Measurements from ENCODE around the gene GUCA2A. TPM values are rescaled to one million over a fixed set of nuclear protein-coding genes. Genes with fewer than 3 reads are reported as not detected.

Gene GUCA2A
- total and polyA plus RNA-seq, 5 donors from 2014 or later, result not detected

DNA sequence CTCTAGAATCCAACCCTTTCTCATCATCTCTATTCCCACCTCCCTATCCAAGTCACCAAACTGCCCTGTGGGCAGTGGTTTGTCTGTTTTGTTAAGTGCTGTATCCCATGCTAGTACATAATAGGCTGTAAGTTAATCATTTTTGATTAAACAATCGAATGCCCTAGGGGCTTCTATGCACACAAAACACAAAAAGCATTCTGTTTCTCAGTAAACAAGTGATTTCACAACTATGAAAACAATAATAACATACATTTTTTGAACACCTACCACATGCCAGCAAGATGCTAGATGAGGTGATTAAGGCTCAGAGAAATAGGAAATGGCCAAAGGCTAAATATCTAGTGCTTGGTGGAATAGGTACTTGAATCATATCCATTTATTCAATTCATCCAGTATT, 16.4 kb downstream of the GUCA2A start:
- ATAC-seq (ENCODE audit: low read depth in 2 of 2) (no peak), DNase-seq (no peak)
- H3K4me3 Mint-ChIP-seq, result no peak overlapping the region
- H3K36me3 ChIP-seq (ENCODE audit: control insufficient read depth, insufficient read depth, low read length), result no peaks in the 10 kb centered on the region
- no peaks in the 10 kb centered on the region for H3K36me3 Mint-ChIP-seq
- peaks cover 11% of the 10 kb centered on the region for H3K27me3 Mint-ChIP-seq
- H3K27me3 ChIP-seq (ENCODE audit: control insufficient read depth, insufficient read depth, low read length), result peaks cover 6% of the 10 kb centered on the region
- no peaks in the 10 kb centered on the region for H3K4me1 ChIP-seq (ENCODE audit: control insufficient read depth, insufficient read depth, low read length, poor library complexity, severe bottlenecking)
- H3K4me1 Mint-ChIP-seq, result peaks cover 0 to 5% (median under 1%) of the 10 kb centered on the region in 4 donors
- no peak overlapping the region for H3K27ac ChIP-seq (ENCODE audit: insufficient read depth, low read length, poor library complexity, severe bottlenecking)
- no peak overlapping the region for H3K27ac Mint-ChIP-seq
- H3K9me3 Mint-ChIP-seq, result no peaks in the 10 kb centered on the region
- H3K4me3 ChIP-seq (ENCODE audit: low read depth, low read length), result no peak overlapping the region
- no peaks in the 10 kb centered on the region for H3K9me3 ChIP-seq (ENCODE audit: control insufficient read depth in 2 of 2, low read length in 2 of 2)

- no peak overlapping the region for H3K27ac ChIP-seq (ENCODE audit: insufficient read depth, low read length, poor library complexity, severe bottlenecking)
- ATAC-seq (ENCODE audit: low read depth in 2 of 2) (peak in 1 of 2 donors; percentile 48), DNase-seq (peak; percentile 30 to 67 (median 44))
- H3K9me3 Mint-ChIP-seq, result peaks cover 0 to 3% (median 0%) of the 10 kb centered on the region in 7 donors
- H3K27me3 ChIP-seq (ENCODE audit: control insufficient read depth, insufficient read depth, low read length), result peaks cover 6% of the 10 kb centered on the region
- no peaks in the 10 kb centered on the region for H3K4me1 ChIP-seq (ENCODE audit: control insufficient read depth, insufficient read depth, low read length, poor library complexity, severe bottlenecking)
- H3K27me3 Mint-ChIP-seq, result peaks cover 13% of the 10 kb centered on the region
- H3K9me3 ChIP-seq (ENCODE audit: control insufficient read depth in 2 of 2, low read length in 2 of 2), result no peaks in the 10 kb centered on the region
- no peak overlapping the region for H3K27ac Mint-ChIP-seq
- H3K36me3 ChIP-seq (ENCODE audit: control insufficient read depth, insufficient read depth, low read length), result no peaks in the 10 kb centered on the region
- peaks cover 0 to 6% (median 1%) of the 10 kb centered on the region in 4 donors for H3K4me1 Mint-ChIP-seq
- no peaks in the 10 kb centered on the region for H3K36me3 Mint-ChIP-seq
- H3K4me3 Mint-ChIP-seq, result no peak overlapping the region
- H3K4me3 ChIP-seq (ENCODE audit: low read depth, low read length), result no peak overlapping the region
Measured at GRCh38 chr1:42146626-42147320, 17.8 kb downstream of the GUCA2A start.

- no peaks in the 10 kb centered on the region for H3K4me1 ChIP-seq (ENCODE audit: control insufficient read depth, insufficient read depth, low read length, poor library complexity, severe bottlenecking)
- no peak for DNase-seq
- no peaks in the 10 kb centered on the region for H3K36me3 Mint-ChIP-seq
Measured at GRCh38 chr1:42145764-42146625, 18.6 kb downstream of the GUCA2A start.

DNA sequence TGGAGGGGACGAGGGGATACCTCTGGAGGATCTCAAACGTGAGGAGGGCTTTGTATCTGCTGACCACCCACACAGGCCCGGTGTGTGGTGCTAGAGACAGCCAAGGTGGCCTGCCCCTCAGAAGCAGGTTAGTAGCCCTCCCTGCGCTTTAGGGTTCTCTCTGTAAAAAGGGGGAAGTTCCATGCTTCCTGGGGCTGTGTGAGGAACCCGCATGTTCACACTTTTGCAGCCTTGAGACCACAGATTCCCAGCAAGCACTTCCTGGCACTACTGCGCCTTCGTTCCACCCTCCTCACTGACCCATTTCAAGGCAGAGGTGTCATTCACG, 19.2 kb downstream of the GUCA2A start:
- Histone ChIP-seq H3K4me3 (ENCODE audit: low read depth, low read length) (no peak overlapping the region), H3K27me3 (ENCODE audit: control insufficient read depth, insufficient read depth, low read length) (peaks cover 6% of the 10 kb centered on the region), H3K9me3 (ENCODE audit: control insufficient read depth in 2 of 2, low read length in 2 of 2) (no peaks in the 10 kb centered on the region), H3K4me1 (ENCODE audit: control insufficient read depth, insufficient read depth, low read length, poor library complexity, severe bottlenecking) (no peaks in the 10 kb centered on the region), H3K27ac (ENCODE audit: insufficient read depth, low read length, poor library complexity, severe bottlenecking) (no peak overlapping the region), H3K36me3 (ENCODE audit: control insufficient read depth, insufficient read depth, low read length) (no peaks in the 10 kb centered on the region)
- no peaks in the 10 kb centered on the region for H3K36me3 Mint-ChIP-seq
- H3K9me3 Mint-ChIP-seq, result peaks cover 0 to 3% (median 0%) of the 10 kb centered on the region in 7 donors
- DNase-seq, result no peak
- peaks cover 0 to 6% (median 1%) of the 10 kb centered on the region in 4 donors for H3K4me1 Mint-ChIP-seq
- H3K27ac Mint-ChIP-seq, result no peak overlapping the region
- peaks cover 20% of the 10 kb centered on the region for H3K27me3 Mint-ChIP-seq
- no peak for ATAC-seq (ENCODE audit: low read depth in 2 of 2)
- H3K4me3 Mint-ChIP-seq, result no peak overlapping the region

More at GRCh38 chr1:42145764-42146625, 18.6 kb downstream of the GUCA2A start:
- Histone ChIP-seq H3K27me3 (ENCODE audit: control insufficient read depth, insufficient read depth, low read length) (peaks cover 6% of the 10 kb centered on the region), H3K9me3 (ENCODE audit: control insufficient read depth in 2 of 2, low read length in 2 of 2) (no peaks in the 10 kb centered on the region), H3K4me3 (ENCODE audit: low read depth, low read length) (no peak overlapping the region), H3K36me3 (ENCODE audit: control insufficient read depth, insufficient read depth, low read length) (no peaks in the 10 kb centered on the region), H3K27ac (ENCODE audit: insufficient read depth, low read length, poor library complexity, severe bottlenecking) (no peak overlapping the region)
- Mint-ChIP-seq H3K9me3 (peaks cover 0 to 3% (median 0%) of the 10 kb centered on the region in 7 donors), H3K4me1 (peaks cover 0 to 6% (median 1%) of the 10 kb centered on the region in 4 donors), H3K4me3 (no peak overlapping the region), H3K27ac (no peak overlapping the region), H3K27me3 (peaks cover 17% of the 10 kb centered on the region)
- no peak for ATAC-seq (ENCODE audit: low read depth in 2 of 2)

DNA sequence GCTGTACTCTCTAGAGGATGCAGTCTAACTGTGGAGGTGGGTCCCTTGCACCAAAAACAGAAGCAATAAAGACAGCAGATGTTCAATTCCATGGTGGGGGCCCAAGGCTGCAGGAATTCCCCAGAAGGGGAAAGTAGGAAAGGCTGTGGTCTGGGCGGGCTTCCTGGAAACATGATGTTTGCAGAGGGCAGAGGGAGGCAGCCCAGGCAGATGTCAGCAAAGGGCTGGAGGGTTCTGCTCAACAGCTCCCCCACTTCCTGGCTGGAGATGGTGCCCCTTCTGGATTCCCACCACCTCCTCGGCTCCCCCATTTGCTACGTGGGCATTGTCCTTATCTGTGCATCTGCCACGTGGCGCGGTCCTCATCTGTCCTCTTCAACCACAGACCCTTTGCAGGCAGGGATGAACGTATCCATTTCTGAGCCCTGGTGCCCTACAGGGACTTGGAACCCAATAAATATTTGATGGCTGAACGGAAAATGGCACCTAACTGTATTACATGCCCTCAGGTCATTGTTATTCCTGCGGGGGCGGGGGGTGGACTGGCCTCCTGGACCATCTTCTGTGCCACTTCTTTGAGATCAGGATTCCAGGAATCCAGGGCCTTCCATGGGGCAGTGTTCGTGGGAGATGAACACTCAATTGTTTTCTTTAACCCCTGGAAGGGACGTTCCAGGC, 19.7 kb downstream of the GUCA2A start:
- peaks cover 0 to 3% (median 0%) of the 10 kb centered on the region in 7 donors for H3K9me3 Mint-ChIP-seq

DNA sequence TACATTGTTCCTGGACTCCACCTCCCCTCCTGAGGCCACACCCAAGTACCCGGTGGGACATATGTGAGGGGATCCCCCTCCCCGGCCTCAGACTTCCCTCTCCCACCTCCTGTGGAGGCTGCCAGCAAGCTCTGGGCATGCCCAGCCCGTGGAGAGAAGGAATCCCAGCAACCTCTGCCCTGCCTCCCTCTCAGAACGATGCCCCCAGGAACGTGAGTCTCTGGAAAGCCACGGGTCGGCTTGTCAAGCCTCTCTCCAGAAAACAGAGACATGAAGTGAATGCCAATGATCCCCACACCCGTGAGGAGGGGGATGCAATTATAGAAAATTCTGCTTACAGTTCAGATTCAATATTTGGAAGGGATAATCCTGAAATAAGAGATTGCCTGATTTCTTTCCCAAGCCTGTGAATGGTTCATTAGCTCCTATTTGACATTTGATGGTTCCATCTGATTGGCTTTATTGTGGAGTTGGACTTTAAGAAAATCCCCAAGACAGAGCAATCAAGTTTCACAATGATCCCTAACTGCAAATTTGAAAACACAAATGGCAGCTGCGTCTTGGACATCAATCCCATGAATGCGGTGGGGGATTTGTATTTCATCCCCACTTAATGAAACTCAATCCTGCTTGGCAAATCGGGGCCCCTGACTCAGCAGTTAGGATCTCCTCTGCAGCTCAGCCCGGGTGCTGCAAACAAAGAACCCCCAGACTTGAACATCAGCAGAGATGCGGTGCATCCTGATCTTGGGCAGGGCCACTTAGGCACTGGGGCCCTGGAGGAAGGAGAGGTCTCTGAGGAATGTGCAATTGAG, 20.4 kb downstream of the GUCA2A start:
- Mint-ChIP-seq H3K4me3 (no peak overlapping the region), H3K4me1 (peaks cover 0 to 6% (median 1%) of the 10 kb centered on the region in 4 donors), H3K27ac (no peak overlapping the region), H3K9me3 (peaks cover 0 to 3% (median 0%) of the 10 kb centered on the region in 7 donors), H3K36me3 (no peaks in the 10 kb centered on the region), H3K27me3 (peaks cover 19% of the 10 kb centered on the region)
- Histone ChIP-seq H3K4me1 (ENCODE audit: control insufficient read depth, insufficient read depth, low read length, poor library complexity, severe bottlenecking) (no peaks in the 10 kb centered on the region), H3K9me3 (ENCODE audit: control insufficient read depth in 2 of 2, low read length in 2 of 2) (no peaks in the 10 kb centered on the region), H3K27me3 (ENCODE audit: control insufficient read depth, insufficient read depth, low read length) (peaks cover 3% of the 10 kb centered on the region), H3K36me3 (ENCODE audit: control insufficient read depth, insufficient read depth, low read length) (no peaks in the 10 kb centered on the region), H3K4me3 (ENCODE audit: low read depth, low read length) (no peak overlapping the region), H3K27ac (ENCODE audit: insufficient read depth, low read length, poor library complexity, severe bottlenecking) (no peak overlapping the region)
- DNase-seq (no peak), ATAC-seq (ENCODE audit: low read depth in 2 of 2) (no peak)

More for the DNA sequence above, 19.7 kb downstream of the GUCA2A start:
- Histone ChIP-seq H3K27me3 (ENCODE audit: control insufficient read depth, insufficient read depth, low read length) (peaks cover 3% of the 10 kb centered on the region), H3K27ac (ENCODE audit: insufficient read depth, low read length, poor library complexity, severe bottlenecking) (no peak overlapping the region), H3K4me1 (ENCODE audit: control insufficient read depth, insufficient read depth, low read length, poor library complexity, severe bottlenecking) (no peaks in the 10 kb centered on the region), H3K9me3 (ENCODE audit: control insufficient read depth in 2 of 2, low read length in 2 of 2) (no peaks in the 10 kb centered on the region), H3K36me3 (ENCODE audit: control insufficient read depth, insufficient read depth, low read length) (no peaks in the 10 kb centered on the region), H3K4me3 (ENCODE audit: low read depth, low read length) (no peak overlapping the region)
- H3K27me3 Mint-ChIP-seq, result peaks cover 15% of the 10 kb centered on the region
- H3K4me3 Mint-ChIP-seq, result no peak overlapping the region
- ATAC-seq (ENCODE audit: low read depth in 2 of 2) (no peak), DNase-seq (no peak)
- no peak overlapping the region for H3K27ac Mint-ChIP-seq
- no peaks in the 10 kb centered on the region for H3K36me3 Mint-ChIP-seq
- H3K4me1 Mint-ChIP-seq, result peaks cover 0 to 6% (median 1%) of the 10 kb centered on the region in 4 donors

All from CD4-positive, CD25-positive, alpha-beta regulatory T cell (primary cell).